IMR-90 (cell line): ENCODE data around the gene SLAMF8. TPM values are rescaled to one million over a fixed set of nuclear protein-coding genes. Genes with fewer than 3 reads are reported as not detected.

ENCODE experiments used
- ATAC-seq: fragments of 200-7000 bp; cut with Tn5 transposase; 2 replicates; pipeline ENCODE4 v1.9.1; 2020; ENCODE audit warnings: low read depth, mild to moderate bottlenecking, moderate library complexity
- BruUV-seq: library from RNA; stranded (reverse); fragments of 400-500 nt; replicated peaks from 2 replicates; lab custom pipeline; 2021; lab: Mats Ljungman, UMichigan
- CTCF ChIA-PET: fragments of 300-600 bp; formaldehyde crosslinking; extraction: SDS; loops from one replicate; lab custom pipeline; 2021; ENCODE audit warnings: antibody characterized with exemption; lab: Yijun Ruan, JAX
- POLR2A ChIA-PET: fragments of 300-600 bp; sonication (Branson Sonifier 250); formaldehyde crosslinking; loops from one replicate; lab custom pipeline; 2022; ENCODE audit warnings: antibody characterized with exemption; ENCODE audit not compliant: unreplicated experiment; lab: Charles Lee
- DNase-seq: peaks from one replicate; pipeline ENCODE4 v3.0.0; 2013
- H2AFZ ChIP-seq: replicated peaks from 2 replicates; pipeline ENCODE3; 2013; ENCODE audit warnings: low read length, mild to moderate bottlenecking; ENCODE audit not compliant: poor library complexity
- H2AK5ac ChIP-seq: 2 replicates; pipeline ENCODE4 v1.6.1; 2013; ENCODE audit warnings: low read depth, low read length, inconsistent platforms
- H2AK9ac ChIP-seq: replicated peaks from 2 replicates; pipeline ENCODE3; 2013; ENCODE audit warnings: mild to moderate bottlenecking, low read depth, low read length, moderate library complexity; ENCODE audit not compliant: poor library complexity
- H2BK120ac ChIP-seq: 2 replicates; pipeline ENCODE4 v1.6.1; 2013; ENCODE audit warnings: low read depth, low read length, inconsistent platforms
- H2BK15ac ChIP-seq: 3 replicates; pipeline ENCODE4 v1.6.1; 2013; ENCODE audit warnings: low read depth, low read length, inconsistent platforms
- H2BK20ac ChIP-seq: 2 replicates; pipeline ENCODE4 v1.6.1; 2013; ENCODE audit warnings: low read depth, mild to moderate bottlenecking, inconsistent platforms, low read length, moderate library complexity
- H2BK5ac ChIP-seq: 2 replicates; pipeline ENCODE4 v1.6.1; 2013; ENCODE audit warnings: mild to moderate bottlenecking, low read depth, low read length, inconsistent platforms; ENCODE audit not compliant: poor library complexity, severe bottlenecking
- H3K14ac ChIP-seq: replicated peaks from 2 replicates; pipeline ENCODE4 v1.6.1; 2013; ENCODE audit warnings: low read depth, low read length, inconsistent platforms
- H3K18ac ChIP-seq: 2 replicates; pipeline ENCODE4 v1.6.1; 2013; ENCODE audit warnings: low read depth, low read length, control low read depth
- H3K23ac ChIP-seq: 2 replicates; pipeline ENCODE4 v1.6.1; 2013; ENCODE audit warnings: low read depth, low read length, inconsistent platforms
- H3K27ac ChIP-seq: 2 replicates; pipeline ENCODE4 v1.5.1; 2013; ENCODE audit warnings: mild to moderate bottlenecking, control low read depth, low read length; ENCODE audit not compliant: insufficient read depth
- H3K27me3 ChIP-seq: 2 replicates; pipeline ENCODE4 v1.6.1; 2013; ENCODE audit warnings: low read length; ENCODE audit not compliant: control insufficient read depth, insufficient read depth
- H3K36me3 ChIP-seq: 2 replicates; pipeline ENCODE4 v1.6.1; 2013; ENCODE audit warnings: low read length, mixed read lengths; ENCODE audit not compliant: control insufficient read depth, insufficient read depth
- H3K4ac ChIP-seq: 2 replicates; pipeline ENCODE4 v1.6.1; 2013; ENCODE audit warnings: low read depth, low read length, inconsistent platforms
- H3K4me1 ChIP-seq: 2 replicates; pipeline ENCODE4 v1.6.1; 2013; ENCODE audit warnings: low read length, mixed read lengths; ENCODE audit not compliant: control insufficient read depth, insufficient read depth
- H3K4me2 ChIP-seq: 2 replicates; pipeline ENCODE4 v1.6.1; 2013; ENCODE audit warnings: low read depth, mild to moderate bottlenecking, control low read depth, low read length, moderate library complexity
- H3K4me3 ChIP-seq: 2 replicates; pipeline ENCODE4 v1.5.1; 2013; ENCODE audit warnings: low read depth, mild to moderate bottlenecking, control low read depth, low read length, moderate library complexity; ENCODE audit not compliant: insufficient read depth
- H3K56ac ChIP-seq: 2 replicates; pipeline ENCODE4 v1.6.1; 2013; ENCODE audit warnings: low read length, inconsistent platforms; ENCODE audit not compliant: insufficient read depth; ENCODE audit errors: extremely low read depth
- H3K79me1 ChIP-seq, 2 experiments: 2 replicates each; pipeline ENCODE4 v1.6.1; 2013; ENCODE audit warnings: low read length in 2 of 2, inconsistent platforms in 1 of 2, low read depth in 1 of 2
- H3K9ac ChIP-seq: 2 replicates; pipeline ENCODE4 v1.6.1; 2013; ENCODE audit warnings: low read depth, low read length, control low read depth
- H3K9me1 ChIP-seq: 2 replicates; pipeline ENCODE4 v1.6.1; 2013; ENCODE audit warnings: low read length, inconsistent platforms; ENCODE audit not compliant: insufficient read depth
- H3K9me3 ChIP-seq: 2 replicates; pipeline ENCODE4 v1.6.1; 2013; ENCODE audit warnings: low read length; ENCODE audit not compliant: control insufficient read depth, insufficient read depth
- H4K20me1 ChIP-seq: 2 replicates; pipeline ENCODE4 v1.6.1; 2013; ENCODE audit warnings: low read length, inconsistent platforms; ENCODE audit not compliant: insufficient read depth
- H4K5ac ChIP-seq: 2 replicates; pipeline ENCODE4 v1.6.1; 2013; ENCODE audit warnings: mild to moderate bottlenecking, low read depth, low read length, control low read depth
- H4K8ac ChIP-seq, 2 experiments: 2 replicates each; pipeline ENCODE4 v1.6.1; 2013; ENCODE audit warnings: low read depth in 2 of 2, low read length in 2 of 2, control low read depth in 1 of 2, inconsistent platforms in 1 of 2
- H4K91ac ChIP-seq: 2 replicates; pipeline ENCODE4 v1.6.1; 2013; ENCODE audit warnings: low read depth, low read length, inconsistent platforms; ENCODE audit not compliant: insufficient read depth
- MAFK ChIP-seq: IDR thresholded peaks from 2 replicates; pipeline ENCODE4 v1.6.1; 2012; ENCODE audit warnings: low read depth, low read length, improper control_type of control experiment
- MAZ ChIP-seq: IDR thresholded peaks from 2 replicates; pipeline ENCODE4 v1.6.1; 2012; ENCODE audit warnings: low read depth, mild to moderate bottlenecking, low read length, improper control_type of control experiment, moderate library complexity, borderline replicate concordance
- WGBS, 2 experiments: methylation state at CpG; one replicate each; pipeline versions ENCODE4 v1.1.5 to v1.1.7; 2013; ENCODE audit warnings: missing lambda C conversion rate in 2 of 2; ENCODE audit not compliant: insufficient read length in 1 of 2; ENCODE audit errors: extremely low coverage in 2 of 2; 5-methylcytosine and 5-hydroxymethylcytosine counted together
- dilution Hi-C: fragments of 300-500 bp; cut with HindIII; formaldehyde crosslinking; loops from one replicate; pipeline ENCODE4 v1.14.3; 2018; ENCODE audit warnings: low sequenced_read_pairs; ENCODE audit not compliant: unreplicated experiment
- in situ Hi-C: fragments of 300-500 bp; cut with MboI; formaldehyde crosslinking; loops from 3 replicates; pipeline ENCODE4 v1.14.3; 2019; ENCODE audit warnings: low sequenced_read_pairs, inconsistent platforms, mixed read lengths
- intact Hi-C: fragments of 100-400 bp; cut with micrococcal nuclease; formaldehyde crosslinking; loops from 2 replicates; pipeline ENCODE4 v1.10.0; 2022
- polyA plus RNA-seq, 3 experiments: library from polyadenylated mRNA; depleted of rRNA; stranded (reverse); fragments of >200 nt; gene quantifications; 2 replicates each; pipeline ENCODE4 v1.2.3, GENCODE V29; 2012; ENCODE audit warnings: low replicate concordance in 1 of 3
- total RNA-seq: library from RNA; depleted of rRNA; stranded (reverse); fragments of >200 nt; gene quantifications from 2 replicates; pipeline ENCODE4 v1.2.3, GENCODE V29; 2012

Gene SLAMF8
- total and polyA plus RNA-seq, 2 of the 4 experiments (the other 2 are of a cell fraction), result 0.07 TPM; not detected in 1

DNA sequence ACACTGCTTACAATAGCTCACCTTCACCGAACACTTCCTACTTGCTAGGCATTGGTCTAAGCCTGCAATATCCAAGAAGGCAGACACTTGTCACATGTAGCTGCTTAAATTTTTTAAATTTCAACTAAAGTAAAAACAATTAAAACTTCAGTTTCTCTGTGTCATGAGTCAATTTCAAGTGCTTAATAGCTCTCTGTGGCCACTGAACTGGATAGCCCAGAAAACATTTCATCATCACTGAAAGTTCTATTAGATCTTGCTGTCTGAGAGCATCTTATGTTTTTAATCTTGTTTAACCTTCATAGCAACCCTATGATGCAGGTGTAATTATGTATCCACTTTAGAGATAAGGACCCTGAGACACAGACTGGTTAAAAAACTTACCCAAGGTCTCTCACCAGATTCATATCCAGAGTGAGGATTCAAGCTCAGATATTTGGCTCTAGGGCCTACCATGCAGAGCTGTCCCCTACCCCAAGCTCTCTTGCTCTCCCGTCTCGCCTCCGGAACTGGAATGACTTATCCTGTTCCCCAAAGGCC lies 27.2 kb upstream of the SLAMF8 start:
- Histone ChIP-seq H3K9me1 (no peaks in the 10 kb centered on the region; the same call in 1 of the 2 replicates), H3K9me3 (no peaks in the 10 kb centered on the region), H4K20me1 (no peaks in the 10 kb centered on the region), H3K4ac (no peak overlapping the region), H3K4me2 (no peak overlapping the region), H2BK120ac (no peak overlapping the region), H3K27me3 (peaks cover 40% of the 10 kb centered on the region), H3K27ac (no peak overlapping the region), H2BK5ac (no peak overlapping the region), H3K23ac (no peak overlapping the region), H3K79me1 (no peaks in the 10 kb centered on the region), H3K4me1 (no peaks in the 10 kb centered on the region), H3K36me3 (no peaks in the 10 kb centered on the region), H2BK20ac (no peak overlapping the region), H2BK15ac (no peak overlapping the region), H3K56ac (no peak overlapping the region), H3K18ac (no peak overlapping the region), H4K5ac (no peak overlapping the region), H2AK5ac (no peak overlapping the region), H2AFZ (no peak overlapping the region), H3K14ac (no peak overlapping the region), H3K4me3 (no peak overlapping the region), H4K8ac (no peak overlapping the region), H4K91ac (no peak overlapping the region), H2AK9ac (no peak overlapping the region), H3K9ac (no peak overlapping the region)
- in situ Hi-C loops, result loop anchor here (5.0 kb wide), 1 partner anchor 93 kb away; no protein-coding TSS in a partner anchor
- no CpG with 5 or more reads among the region's 4 CpGs for WGBS, 2 experiments
- BruUV-seq, result no TSS peak
- ChIA-PET POLR2A (interaction anchor here (0.9 to 1.1 kb wide), 2 partner anchors 14 to 94 kb away, joined by 3 read pairs; no protein-coding TSS in a partner anchor), CTCF (interaction anchor here (0.5 to 4.7 kb wide), 24 partner anchors 9 to 667 kb away, joined by 3 to 150 read pairs (median 4); partner anchors contain the start of gene DUSP23)
- no peak for DNase-seq
- no peak for ATAC-seq
- dilution Hi-C loops, result loop anchor here (25.0 kb wide), 1 partner anchor 88 kb away; no protein-coding TSS in a partner anchor
- TF ChIP-seq MAFK (no peak), MAZ (no peak)
- intact Hi-C loops, result loop anchor here (1.0 to 10.0 kb wide), 4 partner anchors 19 to 665 kb away; partner anchors contain the start of gene DUSP23
